ENCODE results near the gene AAK1. TPM values are rescaled to one million over a fixed set of nuclear protein-coding genes. Genes with fewer than 3 reads are reported as not detected.

Gene AAK1
- total and polyA plus RNA-seq, 10 of the 15 experiments (the other 5 are each of a cell fraction or from before 2014, with no cell fraction given): 2.9 to 41.4 (median 17.5) TPM

GRCh38 chr2:69483696-69484095 lies 159.8 kb downstream of the AAK1 start:
- intact Hi-C loops (cut with micrococcal nuclease; ENCODE audit: unreplicated experiment): no loop called here
- no peak for ATAC-seq
- no peak for DNase-seq (ENCODE audit: low read depth, low spot score)
- Histone ChIP-seq H3K4me2 (ENCODE audit: control insufficient read depth, insufficient read depth) (no peak overlapping the region), H3K4me3 (no peak overlapping the region), H2AFZ (ENCODE audit: control insufficient read depth, low read depth, low read length) (no peak overlapping the region), H3K27ac (ENCODE audit: control insufficient read depth, insufficient read depth) (no peak overlapping the region), H3K79me2 (ENCODE audit: control insufficient read depth, insufficient read depth, low read length) (no peaks in the 10 kb centered on the region), H3K9me3 (replicated peaks; ENCODE audit: control insufficient read depth, insufficient read depth, low read length) (no peaks in the 10 kb centered on the region), H3K9ac (ENCODE audit: control insufficient read depth, insufficient read depth, low read length) (no peak overlapping the region), H3K27me3 (replicated peaks in 1 of 2; ENCODE audit: control insufficient read depth in 2 of 2, insufficient read depth in 2 of 2, low read length in 1 of 2) (no peaks in the 10 kb centered on the region), H3K36me3 (ENCODE audit: control insufficient read depth in 2 of 2, insufficient read depth in 2 of 2, low read length in 1 of 2) (peaks cover 0 to 3% of the 10 kb centered on the region in 2 experiments; a peak in 2 of 4 replicates), H3K4me1 (ENCODE audit: control insufficient read depth, insufficient read depth, low read length) (no peaks in the 10 kb centered on the region), H4K20me1 (ENCODE audit: control insufficient read depth, insufficient read depth) (no peaks in the 10 kb centered on the region)
- SMC1A ChIA-PET (ENCODE audit: uncharacterized antibody, unreplicated experiment): interaction anchor here (0.7 to 1.4 kb wide), 3 partner anchors 8 to 82 kb away, joined by 3 to 5 read pairs (median 4); no protein-coding TSS in a partner anchor
- CTCF ChIA-PET: interaction anchor here (1.0 to 1.2 kb wide), 2 partner anchors 81 to 241 kb away, joined by 3 read pairs; no protein-coding TSS in a partner anchor
- POLR2A ChIA-PET: interaction anchor here (0.5 to 0.9 kb wide), 2 partner anchors 99 to 108 kb away, joined by 3 to 4 read pairs; no protein-coding TSS in a partner anchor
- BruUV-seq (replicated peaks): no TSS peak
- RAD21 ChIA-PET (ENCODE audit: unreplicated experiment): no interaction called here
- TF ChIP-seq, protein P1, sequence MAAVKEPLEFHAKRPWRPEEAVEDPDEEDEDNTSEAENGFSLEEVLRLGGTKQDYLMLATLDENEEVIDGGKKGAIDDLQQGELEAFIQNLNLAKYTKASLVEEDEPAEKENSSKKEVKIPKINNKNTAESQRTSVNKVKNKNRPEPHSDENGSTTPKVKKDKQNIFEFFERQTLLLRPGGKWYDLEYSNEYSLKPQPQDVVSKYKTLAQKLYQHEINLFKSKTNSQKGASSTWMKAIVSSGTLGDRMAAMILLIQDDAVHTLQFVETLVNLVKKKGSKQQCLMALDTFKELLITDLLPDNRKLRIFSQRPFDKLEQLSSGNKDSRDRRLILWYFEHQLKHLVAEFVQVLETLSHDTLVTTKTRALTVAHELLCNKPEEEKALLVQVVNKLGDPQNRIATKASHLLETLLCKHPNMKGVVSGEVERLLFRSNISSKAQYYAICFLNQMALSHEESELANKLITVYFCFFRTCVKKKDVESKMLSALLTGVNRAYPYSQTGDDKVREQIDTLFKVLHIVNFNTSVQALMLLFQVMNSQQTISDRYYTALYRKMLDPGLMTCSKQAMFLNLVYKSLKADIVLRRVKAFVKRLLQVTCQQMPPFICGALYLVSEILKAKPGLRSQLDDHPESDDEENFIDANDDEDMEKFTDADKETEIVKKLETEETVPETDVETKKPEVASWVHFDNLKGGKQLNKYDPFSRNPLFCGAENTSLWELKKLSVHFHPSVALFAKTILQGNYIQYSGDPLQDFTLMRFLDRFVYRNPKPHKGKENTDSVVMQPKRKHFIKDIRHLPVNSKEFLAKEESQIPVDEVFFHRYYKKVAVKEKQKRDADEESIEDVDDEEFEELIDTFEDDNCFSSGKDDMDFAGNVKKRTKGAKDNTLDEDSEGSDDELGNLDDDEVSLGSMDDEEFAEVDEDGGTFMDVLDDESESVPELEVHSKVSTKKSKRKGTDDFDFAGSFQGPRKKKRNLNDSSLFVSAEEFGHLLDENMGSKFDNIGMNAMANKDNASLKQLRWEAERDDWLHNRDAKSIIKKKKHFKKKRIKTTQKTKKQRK (IDR thresholded peaks at IDR 0.05; ENCODE audit: low read depth, low read length): no peak
- TF ChIP-seq PBX3 (IDR thresholded peaks at IDR 0.05; ENCODE audit: insufficient replicate concordance, low read depth, low read length) (no peak), TBL1XR1 (IDR thresholded peaks at IDR 0.05; ENCODE audit: low read depth, low read length) (no peak), PAX8 (IDR thresholded peaks at IDR 0.05) (no peak)
- 98% methylated on average over 3 of the region's 3 CpGs for WGBS (ENCODE audit: insufficient coverage, insufficient replicate concordance, low lambda C conversion rate, missing lambda C conversion rate)
- in situ Hi-C loops (cut with MboI): no loop called here
- no peak for FAIRE-seq

Data from GM12878 (cell line).